GM20431 (cell line): ENCODE results near the gene AGBL1.

Source experiments
- in situ Hi-C: fragments of 300-500 bp; cut with MseI, MboI; formaldehyde crosslinking; loops from one replicate; pipeline ENCODE4 v1.15.0; 2020; ENCODE audit warnings: low sequenced_read_pairs; ENCODE audit not compliant: unreplicated experiment

Gene AGBL1

DNA sequence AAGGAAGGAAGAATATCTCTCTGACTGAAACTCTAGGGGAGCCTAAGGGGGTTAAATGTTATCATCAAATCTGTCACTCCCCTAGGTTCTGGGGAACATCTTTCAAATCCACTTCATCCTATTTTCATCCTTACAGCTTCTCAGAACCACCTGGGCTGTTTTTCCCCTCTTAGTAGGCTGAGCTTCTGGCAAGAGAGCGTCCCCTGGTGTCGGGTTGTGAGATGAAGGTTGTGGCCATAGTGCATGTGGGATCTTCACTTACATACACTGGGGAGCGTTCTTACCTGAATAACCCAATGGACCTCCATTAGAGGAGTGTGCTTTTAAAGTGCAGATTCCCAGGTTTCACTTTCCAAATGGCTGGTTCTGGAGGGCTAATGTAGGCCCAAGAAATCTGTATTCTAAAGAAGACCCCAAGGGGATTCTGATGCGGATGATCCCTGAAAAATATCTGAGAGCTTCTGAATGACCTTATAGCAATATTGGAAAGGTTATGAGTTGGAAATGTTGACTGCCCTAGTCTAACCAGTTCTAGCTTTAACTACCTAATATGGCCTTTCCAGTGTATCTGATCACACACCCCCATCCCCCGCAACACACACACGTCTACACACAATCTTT, 663.7 kb downstream of the AGBL1 start:
- in situ Hi-C loops = no loop called here

DNA sequence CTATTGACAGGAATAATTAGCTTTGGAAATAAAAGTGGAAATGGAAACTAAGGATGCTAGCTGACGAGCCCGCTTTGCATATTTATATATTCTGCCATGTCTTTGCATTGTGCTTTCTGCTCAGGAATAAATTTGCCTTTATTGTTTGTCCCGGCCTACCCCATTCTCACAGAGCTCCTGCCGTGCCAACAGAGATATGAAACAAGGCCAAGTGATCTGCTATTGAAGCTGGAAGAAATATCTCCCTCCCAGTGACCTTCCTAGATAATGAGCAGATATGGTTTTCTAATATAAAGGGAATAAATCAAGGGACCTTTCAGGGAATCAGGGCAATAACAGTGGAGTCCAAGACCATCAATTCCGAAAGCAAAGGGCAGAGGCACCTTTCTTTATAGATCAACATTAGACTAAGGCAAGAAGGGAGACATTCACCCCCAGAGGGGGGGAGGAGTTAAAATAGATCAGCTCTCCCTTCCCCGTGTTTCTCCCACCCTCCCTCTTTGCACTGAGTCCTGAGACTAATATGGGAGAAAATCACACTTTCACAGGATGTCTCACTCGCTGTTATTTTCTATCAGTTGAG, 664.6 kb downstream of the AGBL1 start:
- in situ Hi-C loops = no loop called here

DNA sequence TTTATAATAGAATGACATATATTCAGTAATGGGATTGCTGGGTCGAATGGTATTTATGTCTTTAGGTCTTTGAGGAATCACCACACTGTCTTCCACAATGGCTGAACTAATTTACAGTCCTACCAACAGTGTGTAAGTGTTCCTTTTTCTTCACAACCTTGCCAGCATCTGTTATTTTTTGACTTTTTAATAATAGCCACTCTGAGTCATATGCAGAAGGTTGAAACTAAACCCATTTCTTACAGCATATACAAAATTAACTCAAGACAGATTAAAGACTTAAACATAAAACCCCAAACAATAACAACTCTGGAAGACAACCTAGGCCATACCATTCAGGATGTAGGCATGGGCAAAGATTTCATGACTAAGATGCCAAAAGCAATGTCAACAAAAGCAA, 671.4 kb downstream of the AGBL1 start:
- in situ Hi-C loops = no loop called here

DNA sequence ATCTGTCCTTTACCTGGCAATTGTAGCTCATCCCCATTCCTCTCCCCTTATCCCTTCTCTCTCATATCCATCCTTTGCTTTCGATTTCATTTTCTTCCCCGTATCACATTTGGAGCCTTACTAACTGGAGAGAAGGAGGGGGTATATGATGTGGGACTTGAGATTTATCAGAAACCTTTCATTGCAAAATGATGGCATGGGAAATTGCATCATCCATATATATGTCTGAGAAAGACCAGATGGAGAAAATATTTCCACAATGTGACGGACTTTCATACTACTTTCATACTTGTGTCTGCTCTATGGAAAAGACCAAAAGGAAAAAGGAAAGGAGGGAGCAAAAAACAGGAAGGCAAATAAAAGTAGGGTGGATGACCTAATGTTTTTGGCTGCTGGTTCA, 675.2 kb downstream of the AGBL1 start:
- in situ Hi-C loops = no loop called here

DNA sequence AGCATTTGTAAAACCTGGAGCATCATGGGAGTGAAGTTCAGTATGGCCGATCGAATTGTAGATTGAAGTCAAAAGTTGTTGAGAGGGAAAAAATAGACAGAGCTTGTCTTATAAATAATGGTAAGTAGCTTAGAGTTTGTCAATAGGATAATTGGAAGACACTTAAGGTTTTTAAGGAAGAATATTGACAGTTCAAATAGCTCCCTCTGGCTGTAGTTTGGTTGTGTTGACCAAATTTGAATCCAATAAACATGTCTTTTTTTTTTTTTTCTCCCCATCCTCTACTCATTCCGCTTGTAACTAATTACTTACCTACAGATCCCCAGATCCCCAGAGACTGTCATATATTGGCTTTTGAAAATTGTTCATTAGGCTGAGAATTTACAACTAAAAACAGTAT, 677.0 kb downstream of the AGBL1 start:
- in situ Hi-C loops = no loop called here

DNA sequence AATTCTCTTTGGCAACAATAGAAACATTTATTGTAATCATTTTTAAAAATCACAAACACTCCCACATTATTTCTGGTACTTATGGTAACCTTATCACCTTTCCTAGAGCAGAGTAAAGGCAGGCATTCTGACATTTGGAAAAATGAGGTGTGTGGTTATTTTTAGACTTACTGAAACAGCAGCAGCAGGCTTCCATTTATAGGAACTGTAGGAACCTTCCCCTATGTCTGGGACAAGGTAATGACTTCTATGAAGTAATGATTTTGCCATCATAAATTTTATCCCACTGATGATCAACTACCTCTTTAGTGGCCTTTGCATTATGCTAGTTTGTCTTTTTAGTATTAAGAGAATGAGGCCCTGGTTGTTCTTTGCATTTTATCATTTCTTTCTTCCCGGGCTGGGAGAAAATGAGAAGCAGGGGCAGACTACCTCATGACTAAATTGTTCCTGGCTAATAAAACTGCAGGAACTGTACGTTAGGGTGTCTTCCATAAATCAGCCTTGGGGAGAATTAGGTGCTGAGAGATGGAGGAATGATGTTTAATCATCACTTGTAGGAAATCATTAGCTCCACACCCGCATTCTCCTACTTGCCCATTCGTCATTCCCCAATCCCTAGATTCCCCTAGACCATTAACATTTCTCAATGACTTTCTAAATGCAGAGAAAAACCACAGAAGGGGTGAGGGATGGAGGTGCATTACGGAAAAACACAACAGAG, 680.3 kb downstream of the AGBL1 start:
- in situ Hi-C loops = no loop called here

DNA sequence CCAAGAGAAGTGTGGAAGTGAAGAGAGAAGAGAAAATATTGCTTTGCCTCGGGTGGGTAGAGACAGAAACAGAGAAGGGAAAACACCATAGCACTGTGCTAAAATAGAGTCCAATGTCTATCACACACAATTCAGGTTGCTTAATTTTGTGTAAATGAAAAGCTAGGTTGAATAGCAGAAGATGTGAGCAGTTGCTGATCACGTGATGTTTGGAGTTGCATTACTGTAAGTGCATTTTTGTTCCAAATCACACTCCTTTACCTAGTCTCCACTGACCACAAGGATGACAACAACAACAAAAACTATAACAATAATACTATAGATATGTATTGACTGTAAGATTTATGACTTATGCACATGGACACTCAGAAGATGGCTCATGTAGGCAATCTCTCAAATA, 683.2 kb downstream of the AGBL1 start:
- in situ Hi-C loops = no loop called here

DNA sequence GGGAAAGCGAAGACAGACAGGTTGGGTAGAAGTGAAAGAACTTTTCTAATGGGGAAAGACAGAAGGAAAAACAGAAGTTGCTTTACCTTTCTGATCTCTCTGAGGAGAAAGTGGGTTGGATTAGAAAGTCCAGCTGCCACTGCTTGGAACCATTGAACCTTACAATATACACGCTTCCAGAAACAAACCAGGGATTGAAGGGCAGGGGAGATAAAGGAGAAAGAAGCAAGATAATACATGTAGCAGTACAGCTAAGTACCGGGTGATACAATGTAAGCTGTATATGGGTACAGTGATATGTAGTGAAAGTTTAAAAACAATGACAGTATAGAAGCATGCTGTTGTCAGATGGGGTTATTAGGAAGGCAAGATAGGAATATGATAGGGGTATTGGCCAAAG, 684.4 kb downstream of the AGBL1 start:
- in situ Hi-C loops = no loop called here

DNA sequence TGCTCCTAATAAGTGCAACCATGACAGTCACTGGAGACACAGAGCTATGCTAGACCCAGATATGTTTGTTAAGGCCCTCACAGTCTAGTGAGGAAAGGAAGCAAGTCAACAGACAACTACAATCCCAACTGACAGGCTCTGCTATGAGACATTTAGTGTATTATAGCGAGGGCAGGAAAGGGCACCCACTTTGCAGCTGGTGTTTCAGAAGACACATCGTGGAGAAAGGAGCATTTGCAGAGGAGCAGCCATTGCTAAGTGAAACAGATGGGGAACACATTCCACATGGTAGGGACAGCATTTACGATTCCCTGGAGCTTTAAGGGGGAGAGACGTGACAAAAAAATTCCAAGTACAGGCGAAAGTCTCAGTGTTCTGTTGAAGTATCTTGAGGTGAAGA, 685.6 kb downstream of the AGBL1 start:
- in situ Hi-C loops = no loop called here

DNA sequence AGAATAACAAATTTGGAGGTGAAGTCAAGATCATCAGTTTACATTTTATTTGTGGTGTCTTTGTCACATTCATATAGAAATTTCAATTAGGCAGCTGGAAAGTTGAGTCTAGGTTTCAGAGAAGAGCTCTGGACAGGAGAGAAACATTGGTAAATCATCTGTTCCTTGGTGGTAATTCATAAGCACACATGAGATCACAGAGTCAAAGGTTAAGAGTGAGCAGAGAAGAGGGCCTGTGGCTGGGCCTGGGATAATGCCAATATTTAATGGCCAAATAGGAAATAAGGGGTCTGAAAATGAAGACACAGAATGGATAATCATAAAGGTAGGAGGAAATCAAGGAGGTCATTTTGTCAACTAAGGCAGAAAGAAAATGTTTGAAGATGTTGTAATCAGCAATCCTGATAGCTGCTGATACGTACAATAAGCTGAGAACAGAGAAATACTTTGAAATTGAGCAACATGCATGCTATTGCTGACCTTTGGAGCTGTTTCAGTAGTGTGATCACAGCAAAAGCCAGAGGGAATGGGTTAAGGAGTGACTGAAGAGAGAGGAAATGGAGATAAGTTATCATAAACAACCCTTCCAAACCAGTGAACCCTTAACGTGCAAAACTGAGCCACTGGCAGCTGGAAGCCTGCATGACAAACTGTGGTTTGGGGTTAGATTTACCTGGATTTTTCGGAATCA, 692.8 kb downstream of the AGBL1 start:
- in situ Hi-C loops = no loop called here

DNA sequence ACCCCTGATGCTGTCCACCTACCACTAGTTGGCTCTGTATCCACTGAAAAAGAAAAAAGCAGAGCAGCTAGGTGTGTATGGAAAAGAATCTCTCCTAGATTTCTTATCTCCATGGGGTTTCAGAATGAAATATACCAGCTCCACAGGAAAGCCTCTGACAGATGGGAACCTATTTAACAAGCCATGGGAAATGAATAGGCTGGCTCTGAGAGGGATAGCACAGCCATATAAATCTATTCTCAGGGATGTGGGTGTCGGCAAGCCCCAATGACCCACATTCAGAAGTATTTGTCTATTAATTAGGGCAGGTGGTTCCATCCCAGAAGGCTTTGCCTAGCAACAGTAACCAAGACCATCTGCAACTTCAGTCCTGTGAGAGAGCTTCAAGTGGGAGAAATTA, 694.1 kb downstream of the AGBL1 start:
- in situ Hi-C loops = no loop called here

DNA sequence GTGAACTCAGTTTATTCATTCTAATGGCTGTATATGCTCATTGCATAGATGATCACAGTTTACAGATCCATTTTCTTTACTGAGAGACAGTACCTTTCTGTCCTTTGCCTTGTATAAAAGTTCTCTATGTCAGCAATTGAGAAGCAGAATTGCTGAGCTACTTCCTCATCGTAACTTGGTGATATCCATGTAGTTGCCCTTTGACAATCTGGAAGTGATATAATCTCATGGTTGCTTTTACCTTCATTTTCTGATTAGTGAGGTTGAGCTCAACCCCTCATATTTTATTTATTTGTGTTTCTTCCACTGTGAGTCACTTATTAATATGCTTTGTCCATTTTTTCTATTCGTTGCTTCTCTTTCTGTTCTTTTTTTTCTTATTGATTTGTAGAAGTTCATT, 696.5 kb downstream of the AGBL1 start:
- in situ Hi-C loops = no loop called here

DNA sequence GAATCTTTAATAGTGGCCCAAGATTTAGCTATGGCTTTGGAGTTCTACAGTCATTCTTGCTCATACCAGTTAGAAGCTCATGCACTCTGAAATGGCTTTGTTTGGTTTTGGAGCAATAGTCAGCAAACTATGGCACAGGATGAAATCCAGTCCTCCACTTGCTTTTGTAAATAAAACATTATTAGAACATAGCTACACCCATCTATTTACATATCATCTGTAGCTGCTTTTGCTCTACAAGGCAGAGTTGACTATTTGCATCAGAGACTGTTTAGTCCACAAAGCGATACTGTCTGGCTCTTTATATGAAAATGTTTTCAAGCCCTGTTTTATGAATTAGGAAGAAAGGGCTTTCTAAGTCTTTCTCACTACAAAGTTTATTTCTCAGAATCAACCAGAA, 716.9 kb downstream of the AGBL1 start:
- in situ Hi-C loops = no loop called here

DNA sequence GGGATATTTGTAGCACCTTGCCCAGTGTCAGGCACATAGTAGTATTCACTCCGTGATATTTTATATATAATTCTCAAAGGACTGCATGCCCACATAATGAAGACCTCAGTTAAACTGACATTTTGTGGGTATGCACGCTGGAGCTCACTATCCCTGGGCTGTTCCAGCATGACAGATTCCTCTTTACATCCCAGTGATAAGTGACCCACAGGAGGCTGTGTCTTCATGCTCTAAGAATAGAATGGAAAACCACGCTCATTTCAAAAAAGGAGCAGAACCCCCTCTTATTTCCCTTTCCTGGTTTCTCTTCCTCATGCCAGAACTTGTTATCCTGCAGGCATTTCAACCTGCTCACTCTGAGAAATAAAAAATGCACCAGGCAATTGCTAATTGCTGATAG, 717.5 kb downstream of the AGBL1 start:
- in situ Hi-C loops = no loop called here

DNA sequence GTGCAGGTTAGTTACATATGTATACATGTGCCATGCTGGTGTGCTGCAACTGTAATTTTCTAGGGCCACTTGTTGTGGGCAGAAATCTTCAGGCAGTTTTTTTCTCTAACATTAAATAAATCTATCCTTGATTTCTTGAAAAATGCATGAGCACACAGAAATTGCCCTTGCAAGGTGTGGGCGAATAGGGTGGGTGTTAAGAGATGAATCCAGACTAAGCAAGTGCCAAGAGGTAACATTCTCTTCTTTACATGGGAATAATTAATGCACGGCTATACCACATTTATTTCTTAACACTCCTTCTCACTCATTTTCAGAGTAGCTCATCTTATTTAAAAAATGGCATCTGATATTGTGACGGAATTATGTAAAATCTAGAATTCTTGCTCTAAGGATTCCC, 719.6 kb downstream of the AGBL1 start:
- in situ Hi-C loops = no loop called here

DNA sequence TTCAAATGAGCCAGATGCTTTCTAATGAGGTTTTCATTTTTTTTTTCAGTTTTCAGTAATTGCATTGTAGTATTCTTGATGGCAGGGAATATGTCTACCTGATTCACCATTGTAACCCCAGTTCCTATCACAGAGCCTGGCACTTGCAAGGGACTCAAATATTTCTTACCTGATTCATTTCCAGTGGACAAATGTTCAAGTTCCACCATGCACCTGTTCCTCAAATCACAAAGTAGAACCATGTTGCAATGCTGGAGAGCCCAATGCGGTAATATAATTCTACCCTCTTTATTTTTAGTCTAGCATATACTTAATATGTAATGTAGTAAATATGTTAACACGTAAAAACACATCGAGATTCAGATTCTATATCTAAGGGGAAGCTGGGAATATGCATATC, 722.6 kb downstream of the AGBL1 start:
- in situ Hi-C loops = no loop called here

DNA sequence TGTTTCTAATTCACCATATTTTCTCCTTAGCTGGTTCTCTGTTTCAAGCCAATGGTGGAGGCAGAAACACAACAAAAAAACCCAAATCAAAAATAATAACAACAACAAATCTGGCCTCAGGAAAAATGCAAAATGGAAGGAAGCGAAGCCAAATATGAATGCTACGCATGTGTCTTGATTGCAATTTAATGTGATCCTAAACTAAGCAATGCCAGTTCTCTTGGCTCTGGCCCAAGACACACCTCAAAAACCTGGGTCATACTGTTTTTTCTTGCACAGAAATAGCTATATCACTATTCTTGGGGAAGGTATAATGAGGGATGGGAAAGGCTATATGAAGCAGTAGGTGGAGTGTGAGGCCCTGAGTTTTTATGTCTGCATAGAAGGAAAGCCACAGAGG, 724.7 kb downstream of the AGBL1 start:
- in situ Hi-C loops = no loop called here

DNA sequence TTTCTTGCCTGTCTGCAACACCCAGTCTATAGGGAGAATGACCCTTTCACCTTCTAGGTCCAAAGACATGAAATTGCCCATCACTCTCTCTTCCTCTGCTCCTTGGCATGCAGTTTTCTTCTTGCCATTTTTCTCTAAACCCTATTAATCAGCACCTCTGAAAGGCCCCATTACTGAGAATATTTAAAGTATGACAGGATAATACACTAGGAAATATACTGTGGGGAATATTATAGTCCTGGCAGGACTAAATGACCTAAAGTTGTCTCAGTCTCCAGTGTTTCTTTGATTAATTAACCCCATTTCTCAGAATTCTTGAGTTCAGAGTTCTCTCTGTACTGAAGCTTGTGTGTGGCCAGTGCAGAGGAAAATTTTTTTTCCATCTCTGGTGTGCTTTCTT, 730.7 kb downstream of the AGBL1 start:
- in situ Hi-C loops = no loop called here

DNA sequence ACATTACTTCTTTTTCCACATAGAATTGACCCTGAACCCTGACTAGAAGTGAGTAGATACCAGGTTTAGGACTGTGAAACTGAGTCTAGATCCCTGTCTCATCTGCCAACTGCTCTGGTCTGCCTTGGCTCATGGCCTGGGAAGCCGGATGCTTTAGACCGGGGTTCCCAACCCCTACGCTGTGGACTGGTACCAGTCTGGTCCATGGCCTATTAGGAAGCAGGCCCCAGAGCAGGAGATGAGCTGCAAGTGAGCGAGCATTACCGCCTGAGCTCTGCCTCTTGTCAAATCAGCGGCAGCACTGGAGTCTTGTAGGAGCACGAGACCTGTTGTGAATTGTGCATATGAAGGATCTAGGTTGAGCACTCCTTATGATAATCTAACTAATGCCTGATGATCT, 734.2 kb downstream of the AGBL1 start:
- in situ Hi-C loops = no loop called here

DNA sequence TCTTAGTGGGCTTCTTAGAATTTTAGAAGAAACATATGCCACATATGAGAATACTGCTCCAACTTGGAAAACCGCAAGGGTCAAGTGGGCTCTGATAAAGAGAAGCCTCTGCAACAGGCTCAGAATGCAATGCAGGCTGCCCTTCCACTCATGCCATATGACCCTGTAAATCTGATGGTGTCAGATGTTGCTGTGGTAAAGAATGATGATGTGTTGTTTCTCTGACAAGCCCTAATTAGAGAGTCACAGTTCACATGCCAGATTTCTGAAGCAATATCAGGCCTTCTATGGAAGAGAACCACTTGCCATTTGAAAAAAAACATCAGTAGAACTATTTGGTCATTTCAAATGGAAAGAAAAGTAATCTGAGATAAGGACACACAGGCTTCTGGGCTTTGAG, 749.6 kb downstream of the AGBL1 start:
- in situ Hi-C loops = no loop called here

DNA sequence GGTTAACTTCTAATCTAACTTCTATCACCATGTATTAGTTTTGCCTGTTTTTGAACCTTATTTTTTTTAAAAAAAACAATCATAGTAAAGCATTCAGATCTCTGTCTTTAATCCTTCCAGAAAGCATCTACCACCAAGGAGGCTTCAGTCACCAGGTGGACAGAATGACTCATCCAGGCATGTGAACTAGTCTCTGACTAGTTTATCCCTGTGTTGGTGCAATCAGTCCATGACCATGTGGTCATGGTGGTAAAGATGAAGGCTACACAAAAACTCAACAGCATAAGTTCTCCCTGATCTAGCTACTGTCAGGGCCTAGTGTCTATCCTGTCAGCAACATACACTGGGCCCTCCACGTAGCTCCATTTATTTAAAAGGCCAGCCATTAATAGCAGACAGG, 750.6 kb downstream of the AGBL1 start:
- in situ Hi-C loops = no loop called here
